A549 (cell line): ENCODE measurements around the gene SLC35C1.

Experiments used
- CEBPB ChIP-seq, 2 experiments: fragments of >200 bp in 1 of 2; sonication (Bioruptor Twin) in 1 of 2; formaldehyde crosslinking in 1 of 2; IDR thresholded peaks; 2 replicates each; pipeline ENCODE4 v1.6.1; 2012 to 2016
- EP300 ChIP-seq, 2 experiments: fragments of >200 bp; sonication (Bioruptor Twin); formaldehyde crosslinking; IDR thresholded peaks; 2 replicates in 1 of 2; 3 replicates in 1 of 2; pipeline ENCODE4 v1.6.1; 2016 to 2017
- JUNB ChIP-seq: fragments of >200 bp; sonication (Bioruptor Twin); formaldehyde crosslinking; IDR thresholded peaks from 2 replicates; pipeline ENCODE4 v1.6.1; 2016
- MAFK ChIP-seq: fragments of 450-650 bp; IDR thresholded peaks from 2 replicates; pipeline ENCODE4 v1.6.1; 2014; ENCODE audit not compliant: partially characterized antibody
- POLR2A ChIP-seq: IDR thresholded peaks from 2 replicates; pipeline ENCODE4 v1.6.1; 2012; ENCODE audit warnings: mild to moderate bottlenecking, low read length
- RAD21 ChIP-seq, 2 experiments: fragments of >200 bp in 1 of 2; sonication (Bioruptor Twin) in 1 of 2; formaldehyde crosslinking in 1 of 2; IDR thresholded peaks in 1 of 2; conservative IDR thresholded peaks in 1 of 2; 2 replicates in 1 of 2; 3 replicates in 1 of 2; pipeline ENCODE4 v1.6.1; 2012 to 2018; ENCODE audit warnings: inconsistent platforms in 1 of 2
- RCOR1 ChIP-seq: fragments of 150-350 bp; IDR thresholded peaks from 2 replicates; pipeline ENCODE4 v1.6.1; 2014; ENCODE audit warnings: antibody characterized with exemption, low read length, low read depth
- SMC3 ChIP-seq: fragments of >200 bp; sonication (Bioruptor Twin); formaldehyde crosslinking; IDR thresholded peaks from 3 replicates; pipeline ENCODE4 v1.6.1; 2018; ENCODE audit warnings: inconsistent platforms
- TF ChIP-seq, protein P1 (sequence below): fragments of >200 bp; sonication (Bioruptor Twin); formaldehyde crosslinking; IDR thresholded peaks from 3 replicates; pipeline ENCODE4 v1.5.1; 2016

DNA sequence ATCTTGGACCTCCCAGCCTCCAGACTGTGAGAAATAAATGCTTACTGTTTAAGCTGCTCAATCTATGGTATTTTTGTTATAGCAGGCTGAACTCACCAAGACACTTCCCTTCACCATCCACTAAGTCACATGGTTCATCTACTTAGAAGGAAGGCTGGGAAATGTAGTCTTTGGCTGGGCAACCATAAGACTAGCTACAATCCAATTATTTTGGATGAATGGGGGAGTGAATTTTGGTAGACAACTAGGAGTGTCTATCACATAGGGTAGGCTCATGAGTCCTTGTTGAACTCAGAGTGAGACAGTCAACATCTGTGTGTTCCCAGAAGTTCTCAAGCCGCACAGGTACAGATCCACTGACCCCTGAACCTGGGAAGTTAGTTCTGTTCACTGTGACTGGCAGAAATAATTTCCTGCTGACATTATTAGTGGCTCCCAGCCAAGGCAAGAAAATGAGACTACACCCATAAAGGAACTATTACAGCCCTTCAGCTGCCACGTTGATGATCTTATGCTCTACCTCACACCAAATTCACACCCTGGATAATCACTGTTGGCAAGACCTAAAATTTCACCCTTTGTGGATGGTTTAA is 3.1 kb upstream of the SLC35C1 start:
- TF ChIP-seq POLR2A (no peak), RCOR1 (no peak), SMC3 (no peak), JUNB (no peak), RAD21 (conservative IDR thresholded peaks at IDR 0.05 in 1 of 2, IDR thresholded peaks at IDR 0.05 in 1 of 2) (no peak), CEBPB (IDR thresholded peaks at IDR 0.05) (no peak), EP300 (IDR thresholded peaks at IDR 0.05) (no peak), MAFK (no peak)
- TF ChIP-seq, protein P1, sequence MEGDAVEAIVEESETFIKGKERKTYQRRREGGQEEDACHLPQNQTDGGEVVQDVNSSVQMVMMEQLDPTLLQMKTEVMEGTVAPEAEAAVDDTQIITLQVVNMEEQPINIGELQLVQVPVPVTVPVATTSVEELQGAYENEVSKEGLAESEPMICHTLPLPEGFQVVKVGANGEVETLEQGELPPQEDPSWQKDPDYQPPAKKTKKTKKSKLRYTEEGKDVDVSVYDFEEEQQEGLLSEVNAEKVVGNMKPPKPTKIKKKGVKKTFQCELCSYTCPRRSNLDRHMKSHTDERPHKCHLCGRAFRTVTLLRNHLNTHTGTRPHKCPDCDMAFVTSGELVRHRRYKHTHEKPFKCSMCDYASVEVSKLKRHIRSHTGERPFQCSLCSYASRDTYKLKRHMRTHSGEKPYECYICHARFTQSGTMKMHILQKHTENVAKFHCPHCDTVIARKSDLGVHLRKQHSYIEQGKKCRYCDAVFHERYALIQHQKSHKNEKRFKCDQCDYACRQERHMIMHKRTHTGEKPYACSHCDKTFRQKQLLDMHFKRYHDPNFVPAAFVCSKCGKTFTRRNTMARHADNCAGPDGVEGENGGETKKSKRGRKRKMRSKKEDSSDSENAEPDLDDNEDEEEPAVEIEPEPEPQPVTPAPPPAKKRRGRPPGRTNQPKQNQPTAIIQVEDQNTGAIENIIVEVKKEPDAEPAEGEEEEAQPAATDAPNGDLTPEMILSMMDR: no peak
